Keratinocyte (primary cell): ENCODE data around the gene CHD3.

Source experiments
- CTCF ChIP-seq, 3 experiments: IDR thresholded peaks in 1 of 3; conservative IDR thresholded peaks in 1 of 3; optimal IDR thresholded peaks in 1 of 3; 2 replicates in 2 of 3; 3 replicates in 1 of 3; pipeline versions ENCODE3 to v1.5.1; 2011; ENCODE audit warnings: low read length in 3 of 3, mild to moderate bottlenecking in 3 of 3, moderate library complexity in 2 of 3, control low read depth in 1 of 3, inconsistent platforms in 1 of 3; ENCODE audit not compliant: insufficient read depth in 2 of 3; ENCODE audit errors: extremely low read depth in 1 of 3
- EZH2 ChIP-seq: IDR thresholded peaks from one replicate; pipeline ENCODE4 v1.6.1; 2012; ENCODE audit warnings: inconsistent platforms, mild to moderate bottlenecking, low read length, moderate library complexity

- TF ChIP-seq CTCF (optimal IDR thresholded peaks at IDR 0.05 in 1 of 3, IDR thresholded peaks at IDR 0.05 in 1 of 3, conservative IDR thresholded peaks at IDR 0.05 in 1 of 3; ENCODE audit: extremely low read depth in 1 of 3, insufficient read depth in 2 of 3, low read length in 3 of 3) (no peak), EZH2 (no peak)
Observed at GRCh38 chr17:7943291-7943690, 54.7 kb downstream of the CHD3 start.
